ENCODE results near the gene TMCC2.
"Not testable (repeated sequence)": the region's sequence is repeated elsewhere in the genome, so short reads cannot be mapped to it uniquely, and the experiment has no call there.

The TMCC2 gene

DNA sequence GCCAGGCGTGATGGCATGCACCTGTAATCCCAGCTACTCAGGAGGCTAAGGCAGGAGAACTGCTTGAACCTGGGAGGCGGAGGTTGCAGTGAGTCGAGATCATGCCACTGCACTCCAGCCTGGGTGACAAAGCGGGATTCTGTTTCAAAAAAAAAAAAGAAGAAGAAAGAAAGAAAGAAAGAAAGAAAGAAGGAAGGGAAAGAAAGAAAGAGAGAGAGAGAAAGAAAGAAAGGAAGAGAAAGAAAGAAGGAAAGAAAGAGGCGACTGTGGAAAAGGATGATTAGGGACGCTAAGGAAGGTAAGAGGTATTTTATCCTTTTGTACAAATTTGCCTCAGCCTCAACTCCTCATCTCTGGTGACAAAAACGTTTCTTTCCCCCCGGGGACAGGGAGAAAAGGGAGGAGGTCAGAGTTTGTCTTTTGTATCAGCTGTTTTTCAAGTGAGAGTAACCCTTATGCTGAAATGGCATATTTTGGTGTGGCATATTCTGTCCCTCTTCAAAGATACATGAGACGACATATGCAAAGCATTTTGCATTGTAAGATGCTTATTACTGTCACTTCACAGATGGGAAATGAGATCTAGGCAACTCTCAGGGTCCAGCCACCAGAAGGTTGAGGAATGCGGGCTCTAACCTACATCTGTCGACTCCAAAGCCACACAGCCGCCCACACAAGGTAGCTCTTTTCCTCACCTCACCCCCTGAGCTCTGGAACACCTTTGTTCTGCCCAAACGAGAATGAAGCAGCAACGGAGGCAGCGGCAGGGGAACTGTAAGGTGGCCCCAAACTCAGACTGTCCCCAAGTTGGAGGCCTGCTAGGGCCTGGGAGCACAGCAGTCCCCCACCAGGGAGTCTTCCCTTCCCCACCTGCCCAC is 55.8 kb downstream of the TMCC2 start:
- no peak for DNase-seq

GRCh38 chr1:205284420-205285144 is 56.8 kb downstream of the TMCC2 start:
- peak; percentile 73 for DNase-seq

GRCh38 chr1:205285381-205286101 is 57.8 kb downstream of the TMCC2 start:
- DNase-seq = peak; percentile 24

DNA sequence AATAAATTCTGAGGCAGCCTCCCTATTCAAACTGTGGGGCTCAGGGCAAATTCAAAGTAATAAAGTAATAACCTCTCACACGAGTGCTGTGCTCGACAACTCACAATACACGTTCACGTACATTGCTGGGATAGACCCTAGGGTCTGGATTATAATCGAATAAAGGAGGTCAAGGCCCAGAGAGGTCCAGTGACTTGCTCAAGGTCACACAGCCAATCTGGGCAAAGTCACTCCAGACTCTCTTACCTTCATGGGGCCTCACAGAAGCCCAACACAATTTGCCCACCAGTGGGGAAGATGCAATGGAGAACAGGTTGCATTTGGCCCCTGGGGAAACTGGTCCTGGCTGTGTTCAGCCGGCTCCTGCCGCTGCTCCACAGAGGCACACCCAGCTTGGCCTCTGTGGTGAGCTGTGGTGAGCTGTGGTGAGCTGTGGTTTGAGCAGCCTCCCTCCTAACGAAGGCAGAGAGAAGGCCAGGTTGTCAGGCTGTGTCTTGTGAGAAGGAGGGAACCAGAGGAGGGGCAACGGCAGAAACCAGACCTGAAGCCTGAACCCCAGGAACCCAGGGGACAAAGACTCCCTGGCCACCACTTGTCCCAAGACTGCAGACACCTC is 58.7 kb downstream of the TMCC2 start:
- peak; percentile 37 for DNase-seq

- DNase-seq = no peak
Measured at GRCh38 chr1:205287076-205287475, 59.3 kb downstream of the TMCC2 start.

DNA sequence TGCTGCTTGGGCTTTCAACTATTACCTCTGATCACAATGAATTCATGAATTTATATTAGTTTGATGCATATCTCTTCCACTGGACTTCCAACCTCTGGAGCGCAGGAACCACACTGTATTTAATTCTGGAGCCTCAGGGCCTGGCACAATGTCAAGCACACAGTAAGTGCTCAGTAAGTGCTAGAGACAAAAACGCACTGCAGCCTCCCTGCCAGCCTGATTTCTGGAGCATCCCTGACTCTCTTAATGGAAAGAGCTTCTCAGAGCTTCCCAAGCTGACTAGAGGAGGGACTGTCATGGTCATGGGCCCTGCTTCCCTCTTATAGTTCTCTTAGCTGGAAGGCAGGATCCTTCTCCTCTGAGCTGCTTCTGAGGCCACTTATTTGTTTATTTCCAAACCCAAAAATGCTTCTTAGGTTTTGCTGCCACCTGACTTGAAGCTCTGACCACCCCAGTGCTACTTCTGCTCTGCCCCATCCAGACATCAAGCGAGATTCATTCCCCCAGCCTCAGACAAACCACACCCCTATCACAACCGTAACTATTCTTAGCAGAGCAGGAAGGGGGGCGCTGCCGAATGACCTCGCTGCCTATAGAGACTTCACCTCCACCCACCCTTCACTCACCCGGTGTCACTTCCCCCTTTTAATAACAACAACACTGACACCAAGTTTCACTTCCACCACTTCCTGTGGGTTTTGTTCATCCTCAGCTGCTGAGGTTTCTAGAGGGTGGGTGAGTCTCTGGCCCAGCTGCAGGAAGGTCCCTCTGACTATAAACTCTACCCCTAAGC is 60.2 kb downstream of the TMCC2 start:
- DNase-seq = peak; percentile 57

- DNase-seq = no peak
Measured at GRCh38 chr1:205291596-205291995, 63.9 kb downstream of the TMCC2 start.

GRCh38 chr1:205293350-205294074 is 65.8 kb downstream of the TMCC2 start:
- no peak for DNase-seq

DNA sequence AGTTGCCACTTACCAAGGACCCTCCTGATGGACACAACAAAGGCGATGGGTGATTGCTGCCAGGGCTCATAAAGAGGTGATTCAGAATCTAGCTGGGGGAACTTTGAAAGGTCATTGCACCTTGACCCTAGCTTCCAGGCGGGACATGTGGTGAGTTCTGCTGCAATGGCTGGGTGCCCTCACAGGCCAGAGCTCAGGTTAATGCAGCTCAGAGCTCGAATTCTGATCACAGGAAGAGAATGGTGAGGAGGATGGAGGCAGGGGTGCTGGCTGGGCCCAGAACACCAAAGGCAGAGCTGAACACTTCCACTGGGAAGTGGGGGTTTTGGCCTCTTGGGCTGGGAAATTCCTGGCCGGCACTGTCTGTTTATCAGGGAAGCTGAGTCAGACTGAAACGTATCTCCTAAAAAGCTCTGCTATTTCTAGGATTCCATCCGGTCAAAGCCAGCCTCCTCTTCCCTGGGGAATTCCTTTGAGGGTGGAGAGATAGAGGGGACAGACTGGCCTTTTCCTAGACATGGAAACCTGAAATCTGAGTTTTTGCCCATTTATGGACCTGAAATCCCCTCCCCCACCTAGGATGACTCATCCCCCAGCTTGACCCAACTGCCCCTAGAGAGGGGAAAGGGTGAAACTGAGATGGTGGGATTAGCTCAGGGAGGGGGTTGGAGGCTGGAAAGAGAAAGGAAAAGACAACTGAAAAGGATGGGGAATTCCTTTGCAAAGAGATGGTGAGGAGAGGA is 66.6 kb downstream of the TMCC2 start:
- DNase-seq = no peak

- DNase-seq = no peak
Measured at GRCh38 chr1:205294934-205295333, 67.2 kb downstream of the TMCC2 start.

DNA sequence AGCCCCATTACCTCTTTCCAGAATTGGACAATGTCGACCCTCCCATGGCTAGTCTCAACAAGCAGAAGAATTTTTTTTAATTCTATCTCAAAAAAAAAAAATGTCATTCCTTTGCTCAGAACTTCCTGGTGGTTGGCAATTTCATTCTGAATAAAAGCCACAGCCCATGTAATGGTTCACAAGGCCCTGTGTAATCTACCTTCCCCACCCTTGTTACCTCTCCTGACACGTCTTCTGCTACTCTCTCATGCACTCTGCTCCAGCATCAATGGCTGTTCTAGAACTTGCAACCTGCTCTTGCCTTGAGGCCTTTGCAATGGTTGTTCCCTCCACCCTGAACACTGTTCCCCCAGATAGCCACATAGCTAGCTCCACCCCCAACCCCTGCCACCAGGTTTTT is 68.4 kb downstream of the TMCC2 start:
- no peak for DNase-seq

- not testable (repeated sequence) for DNase-seq
Measured at GRCh38 chr1:205297546-205298177, 69.9 kb downstream of the TMCC2 start.

DNA sequence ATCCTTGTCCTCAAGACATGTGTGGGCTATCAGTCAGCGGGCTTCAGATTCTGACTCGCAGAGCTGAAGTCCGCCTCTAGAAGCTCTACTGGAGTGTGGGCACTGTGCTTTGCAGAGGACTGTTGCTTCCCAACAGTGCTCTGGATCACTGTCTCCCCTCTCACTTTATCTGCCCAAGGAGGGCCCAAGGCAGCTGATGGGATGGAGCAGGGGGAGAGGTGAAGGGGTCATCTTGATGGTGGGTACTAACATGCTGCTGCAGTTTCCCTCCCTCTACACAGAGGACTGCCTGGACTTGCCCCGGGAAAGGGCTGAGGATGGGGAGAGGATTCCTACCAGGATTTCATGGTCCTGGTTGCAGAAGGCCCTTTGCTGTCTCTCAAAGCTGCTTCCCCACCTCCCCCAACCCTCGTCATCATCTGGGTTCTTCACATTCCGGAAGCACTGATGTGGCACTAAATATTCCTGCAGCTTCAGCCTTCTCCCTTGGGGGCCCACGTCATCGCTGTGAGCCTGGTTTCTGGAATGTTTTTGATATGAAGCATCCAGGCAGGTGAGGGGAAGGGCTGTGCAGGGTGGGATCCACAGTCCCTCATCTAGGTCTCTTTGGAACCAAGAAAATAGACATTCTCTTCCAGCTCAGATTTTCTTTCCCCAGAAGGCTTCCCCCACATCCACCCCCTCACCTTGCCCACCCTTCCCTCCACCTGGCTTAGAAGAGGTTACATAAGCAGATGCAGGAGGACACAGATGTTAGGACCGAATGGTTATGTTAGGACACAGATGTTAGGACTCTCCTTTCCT is 70.6 kb downstream of the TMCC2 start:
- no peak for DNase-seq

- no peak for DNase-seq
Measured at GRCh38 chr1:205300149-205300548, 72.4 kb downstream of the TMCC2 start.

DNA sequence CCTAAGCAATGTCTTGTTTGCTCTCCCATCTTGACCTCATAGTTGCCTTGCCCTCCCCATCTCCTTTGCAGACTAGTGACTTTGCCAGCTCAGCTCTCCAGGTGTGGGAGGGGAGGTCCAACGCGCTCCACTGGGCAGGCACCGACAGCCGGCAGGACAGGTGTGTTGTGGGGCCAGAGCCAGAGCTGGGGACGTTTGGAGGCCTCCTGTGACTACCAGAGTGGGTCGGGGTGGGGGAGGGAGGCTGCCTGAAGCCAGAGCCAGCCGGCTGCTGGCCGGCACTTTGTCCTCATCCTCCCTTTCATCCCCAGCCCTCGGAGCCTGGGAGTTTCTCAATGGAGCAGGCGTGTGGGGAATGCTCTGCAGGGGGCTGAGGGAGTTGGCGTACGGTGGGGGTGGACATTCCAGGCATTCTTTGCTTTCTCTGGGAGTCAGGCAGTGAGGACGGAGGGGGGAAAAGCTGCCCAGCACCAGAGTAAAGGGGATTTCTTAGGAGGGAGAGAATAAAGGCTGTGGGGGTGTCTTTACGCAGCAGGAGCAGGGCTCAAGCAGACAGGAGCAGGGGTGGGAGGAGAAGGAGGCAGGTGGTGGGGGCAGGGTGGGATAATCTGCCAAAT is 73.6 kb downstream of the TMCC2 start:
- no peak for DNase-seq

DNA sequence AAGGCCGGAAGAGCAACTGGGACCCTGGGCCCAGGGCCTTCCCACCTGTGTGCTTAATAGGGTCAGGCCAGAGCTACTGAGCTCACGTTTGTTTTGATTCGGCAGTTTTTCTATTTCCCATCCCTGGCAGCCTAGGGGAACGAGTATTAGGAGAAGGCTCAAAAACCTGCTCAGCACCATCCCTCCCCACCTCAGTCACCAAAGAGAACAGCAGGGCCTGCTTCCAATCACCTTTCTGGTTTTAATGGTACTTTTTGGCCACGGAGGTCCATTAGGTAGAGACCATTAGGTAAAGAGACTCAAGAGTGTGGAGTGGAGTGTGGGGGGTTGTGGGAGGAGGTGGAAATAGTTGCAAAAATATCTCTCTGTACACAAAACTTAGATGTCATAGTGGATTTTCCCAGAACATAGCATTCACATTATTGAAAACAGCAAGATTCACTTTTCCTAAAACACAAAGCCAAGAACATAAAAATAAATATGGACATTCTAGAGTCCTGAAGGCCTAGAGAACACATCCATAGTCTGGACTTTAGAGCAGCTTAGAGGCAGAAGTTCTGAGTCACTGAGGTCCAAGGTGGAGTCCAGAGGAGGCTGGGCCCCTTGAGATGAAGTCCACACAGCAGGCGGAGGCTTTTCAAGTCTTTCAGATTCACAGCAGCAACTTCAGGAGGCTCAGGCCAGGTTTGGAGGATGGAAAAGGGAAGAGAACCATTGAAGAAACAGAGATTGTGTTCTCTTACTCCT is 74.3 kb downstream of the TMCC2 start:
- no peak for DNase-seq

DNA sequence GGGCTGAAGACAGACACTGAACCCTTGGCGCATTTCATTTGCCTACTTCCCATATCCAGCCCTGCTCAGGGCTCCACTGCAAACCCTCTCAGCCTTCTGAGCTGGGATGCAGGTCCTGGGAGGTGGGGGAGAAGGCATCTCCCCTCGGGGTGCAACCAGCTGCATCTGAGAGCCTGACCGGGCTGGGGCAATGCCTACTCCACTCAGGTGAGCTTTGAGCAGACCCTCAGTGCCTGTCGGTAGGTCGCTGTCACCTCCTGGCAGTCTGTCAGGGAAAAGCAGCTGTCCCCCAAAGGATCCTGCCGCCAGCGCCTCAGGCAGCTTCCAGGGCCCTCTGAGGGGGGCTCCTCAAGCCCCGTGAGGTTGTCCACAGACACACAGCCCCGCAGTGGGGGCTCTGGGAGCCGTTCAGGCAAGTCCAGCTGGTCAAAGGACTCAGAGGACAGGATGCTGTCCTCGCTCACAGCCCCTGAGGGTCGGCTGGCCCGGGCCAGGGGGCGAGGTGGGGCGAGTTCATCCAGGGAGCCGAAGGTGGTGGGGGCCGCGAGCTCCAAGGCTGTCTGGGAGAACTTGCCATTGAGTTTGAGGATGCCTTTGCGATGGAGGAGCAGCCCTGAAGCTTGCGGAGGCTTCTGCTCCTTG is 75.6 kb downstream of the TMCC2 start:
- DNase-seq = no peak
